GM12892 (cell line): ENCODE results near the gene FBXL20.
"Not testable (repeated sequence)": the region's sequence is repeated elsewhere in the genome, so short reads cannot be mapped to it uniquely, and the experiment has no call there.

Experiments
- DNase-seq: peaks from one replicate; pipeline ENCODE4 v3.0.0; 2011; ENCODE audit not compliant: insufficient read length
- FAIRE-seq: peaks from 2 replicates; lab custom pipeline; 2011; peaks lifted over from hg19 to GRCh38; lab: Jason Lieb, UNC
- POLR2A ChIP-seq: IDR thresholded peaks from 2 replicates; pipeline ENCODE4 v1.6.1; 2011; ENCODE audit warnings: low read depth, low read length, control low read depth
- POLR2AphosphoS5 ChIP-seq: IDR thresholded peaks from 2 replicates; pipeline ENCODE4 v1.6.1; 2011; ENCODE audit warnings: low read depth, low read length, control low read depth
- TAF1 ChIP-seq: IDR thresholded peaks from 2 replicates; pipeline ENCODE4 v1.6.1; 2011; ENCODE audit warnings: low read depth, mild to moderate bottlenecking, control low read depth, low read length, borderline replicate concordance

FBXL20 gene

GRCh38 chr17:39404542-39405378, 3.3 kb upstream of the FBXL20 start:
- FAIRE-seq = no peak
- DNase-seq = no peak
- TF ChIP-seq POLR2A = no peak
- TF ChIP-seq TAF1 = no peak
- no peak for TF ChIP-seq POLR2AphosphoS5

- DNase-seq = no peak
These were observed 1.6 kb upstream of the FBXL20 start for GRCh38 chr17:39402890-39403605.

GRCh38 chr17:39402244-39402889, 941 bp upstream of the FBXL20 start:
- no peak for TF ChIP-seq POLR2AphosphoS5
- no peak for TF ChIP-seq TAF1
- TF ChIP-seq POLR2A = no peak
- peak; percentile 98 for FAIRE-seq
- peak; percentile 87 for DNase-seq

More at GRCh38 chr17:39402890-39403605, 1.6 kb upstream of the FBXL20 start:
- TF ChIP-seq POLR2AphosphoS5 (no peak), TAF1 (no peak), POLR2A (no peak)
- no peak for FAIRE-seq

GRCh38 chr17:39400547-39401411, 647 bp downstream of the FBXL20 start:
- DNase-seq (no peak), FAIRE-seq (no peak)
- no peak for TF ChIP-seq POLR2AphosphoS5
- TF ChIP-seq POLR2A = no peak
- TF ChIP-seq TAF1 = no peak

- no peak for TF ChIP-seq POLR2AphosphoS5
- TF ChIP-seq POLR2A = no peak
- TF ChIP-seq TAF1 = no peak
- DNase-seq (no peak), FAIRE-seq (no peak)
These were observed 1.6 kb downstream of the FBXL20 start for GRCh38 chr17:39399791-39400190.

- DNase-seq (no peak), FAIRE-seq (no peak)
- TF ChIP-seq POLR2A (no peak), POLR2AphosphoS5 (no peak), TAF1 (no peak)
These were observed 7.7 kb downstream of the FBXL20 start for GRCh38 chr17:39393736-39394135.

- TF ChIP-seq POLR2A = no peak
- no peak for TF ChIP-seq POLR2AphosphoS5
- TF ChIP-seq TAF1 = no peak
- DNase-seq (no peak), FAIRE-seq (no peak)
These were observed 10.0 kb downstream of the FBXL20 start for GRCh38 chr17:39391448-39391847.

GRCh38 chr17:39385040-39385439, 16.4 kb downstream of the FBXL20 start:
- FAIRE-seq = no peak
- TF ChIP-seq POLR2AphosphoS5 (no peak), POLR2A (no peak), TAF1 (no peak)
- DNase-seq = no peak

GRCh38 chr17:39380144-39380543, 21.3 kb downstream of the FBXL20 start:
- no peak for TF ChIP-seq POLR2AphosphoS5
- TF ChIP-seq POLR2A = no peak
- TF ChIP-seq TAF1 = no peak
- DNase-seq (no peak), FAIRE-seq (no peak)

GRCh38 chr17:39376434-39376833, 25.0 kb downstream of the FBXL20 start:
- FAIRE-seq (peak; percentile 64), DNase-seq (no peak)
- TF ChIP-seq POLR2AphosphoS5 = no peak
- TF ChIP-seq TAF1 = no peak
- no peak for TF ChIP-seq POLR2A

- DNase-seq, FAIRE-seq: not testable (repeated sequence)
These were observed 33.6 kb downstream of the FBXL20 start for GRCh38 chr17:39367805-39368204.
